ENCODE results near the gene ISG15.
"Not testable (repeated sequence)": the region's sequence is repeated elsewhere in the genome, so short reads cannot be mapped to it uniquely, and the experiment has no call there.

ISG15 gene

GRCh38 chr1:992362-992761 is 20.9 kb upstream of the ISG15 start:
- Histone ChIP-seq H3K9me3 (ENCODE audit: insufficient read depth, low read length) (no peaks in the 10 kb centered on the region), H3K79me2 (ENCODE audit: insufficient read depth, low read length) (no peaks in the 10 kb centered on the region), H3K36me3 (ENCODE audit: low read length) (no peaks in the 10 kb centered on the region), H3K9ac (ENCODE audit: low read length) (no peak overlapping the region), H2AFZ (ENCODE audit: low read depth, low read length, severe bottlenecking) (no peak overlapping the region), H3F3A (ENCODE audit: insufficient read depth) (no peaks in the 10 kb centered on the region), H3K4me2 (ENCODE audit: low read depth, low read length, poor library complexity, severe bottlenecking) (no peak overlapping the region), H3K4me3 (ENCODE audit: insufficient read depth, low read length, poor library complexity, severe bottlenecking) (no peak overlapping the region), H3K9me2 (replicated peaks; ENCODE audit: insufficient read depth, low read length) (no peaks in the 10 kb centered on the region), H3K27me3 (ENCODE audit: low read length) (no peaks in the 10 kb centered on the region), H4K20me1 (ENCODE audit: low read depth, low read length) (no peaks in the 10 kb centered on the region), H3K27ac (ENCODE audit: low read depth, low read length) (no peak overlapping the region)
- no peak for TF ChIP-seq CTCF (IDR thresholded peaks at IDR 0.05; ENCODE audit: insufficient read depth, low read length, poor library complexity, severe bottlenecking)
- TF ChIP-seq EZH2phosphoT487 (conservative IDR thresholded peaks at IDR 0.05; ENCODE audit: low read length): no peak

GRCh38 chr1:993379-993995 is 19.8 kb upstream of the ISG15 start:
- H3K79me2 ChIP-seq (ENCODE audit: insufficient read depth, low read length): no peaks in the 10 kb centered on the region
- no peak overlapping the region for H3K4me3 ChIP-seq (ENCODE audit: insufficient read depth, low read length, poor library complexity, severe bottlenecking)
- no peak overlapping the region for H3K9ac ChIP-seq (ENCODE audit: low read length)
- H3K36me3 ChIP-seq (ENCODE audit: low read length): no peaks in the 10 kb centered on the region
- no peak overlapping the region for H3K27ac ChIP-seq (ENCODE audit: low read depth, low read length)
- TF ChIP-seq EZH2phosphoT487 (conservative IDR thresholded peaks at IDR 0.05; ENCODE audit: low read length): no peak
- no peak for TF ChIP-seq CTCF (IDR thresholded peaks at IDR 0.05; ENCODE audit: insufficient read depth, low read length, poor library complexity, severe bottlenecking)
- H4K20me1 ChIP-seq (ENCODE audit: low read depth, low read length): no peaks in the 10 kb centered on the region
- no peaks in the 10 kb centered on the region for H3K27me3 ChIP-seq (ENCODE audit: low read length)
- H2AFZ ChIP-seq (ENCODE audit: low read depth, low read length, severe bottlenecking): no peak overlapping the region
- no peak overlapping the region for H3K4me2 ChIP-seq (ENCODE audit: low read depth, low read length, poor library complexity, severe bottlenecking)
- H3K9me3 ChIP-seq (ENCODE audit: insufficient read depth, low read length): no peaks in the 10 kb centered on the region
- no peaks in the 10 kb centered on the region for H3K9me2 ChIP-seq (replicated peaks; ENCODE audit: insufficient read depth, low read length)
- no peaks in the 10 kb centered on the region for H3F3A ChIP-seq (ENCODE audit: insufficient read depth)

GRCh38 chr1:994546-994945 is 18.8 kb upstream of the ISG15 start:
- not testable (repeated sequence) for H3K9ac ChIP-seq (ENCODE audit: low read length); H3K27ac ChIP-seq (ENCODE audit: low read depth, low read length); H3K79me2 ChIP-seq (ENCODE audit: insufficient read depth, low read length); H3K36me3 ChIP-seq (ENCODE audit: low read length); H3K4me2 ChIP-seq (ENCODE audit: low read depth, low read length, poor library complexity, severe bottlenecking); H3K27me3 ChIP-seq (ENCODE audit: low read length); H3K9me2 ChIP-seq (replicated peaks; ENCODE audit: insufficient read depth, low read length); H4K20me1 ChIP-seq (ENCODE audit: low read depth, low read length); H3K9me3 ChIP-seq (ENCODE audit: insufficient read depth, low read length); H3F3A ChIP-seq (ENCODE audit: insufficient read depth); H3K4me3 ChIP-seq (ENCODE audit: insufficient read depth, low read length, poor library complexity, severe bottlenecking); H2AFZ ChIP-seq (ENCODE audit: low read depth, low read length, severe bottlenecking)

GRCh38 chr1:995665-996633 is 17.3 kb upstream of the ISG15 start:
- H3K27ac ChIP-seq (ENCODE audit: low read depth, low read length): no peak overlapping the region
- H4K20me1 ChIP-seq (ENCODE audit: low read depth, low read length): no peaks in the 10 kb centered on the region
- TF ChIP-seq EZH2phosphoT487 (conservative IDR thresholded peaks at IDR 0.05; ENCODE audit: low read length): no peak
- no peak for TF ChIP-seq CTCF (IDR thresholded peaks at IDR 0.05; ENCODE audit: insufficient read depth, low read length, poor library complexity, severe bottlenecking)
- H3K9me2 ChIP-seq (replicated peaks; ENCODE audit: insufficient read depth, low read length): no peaks in the 10 kb centered on the region
- no peak overlapping the region for H3K4me2 ChIP-seq (ENCODE audit: low read depth, low read length, poor library complexity, severe bottlenecking)
- H3F3A ChIP-seq (ENCODE audit: insufficient read depth): no peaks in the 10 kb centered on the region
- no peak overlapping the region for H3K9ac ChIP-seq (ENCODE audit: low read length)
- H3K4me3 ChIP-seq (ENCODE audit: insufficient read depth, low read length, poor library complexity, severe bottlenecking): no peak overlapping the region
- H3K36me3 ChIP-seq (ENCODE audit: low read length): no peaks in the 10 kb centered on the region
- H2AFZ ChIP-seq (ENCODE audit: low read depth, low read length, severe bottlenecking): no peak overlapping the region
- no peaks in the 10 kb centered on the region for H3K9me3 ChIP-seq (ENCODE audit: insufficient read depth, low read length)
- no peaks in the 10 kb centered on the region for H3K79me2 ChIP-seq (ENCODE audit: insufficient read depth, low read length)
- no peaks in the 10 kb centered on the region for H3K27me3 ChIP-seq (ENCODE audit: low read length)

Measured in SU-DHL-6 (cell line).